Neural progenitor cell (in vitro differentiated cells): ENCODE measurements around the gene STEAP1B. TPM values are rescaled to one million over a fixed set of nuclear protein-coding genes. Genes with fewer than 3 reads are reported as not detected.

Experiments
- DNase-seq: peaks from one replicate; pipeline ENCODE4 v3.0.0-alpha.2; 2016; ENCODE audit warnings: low spot score
- H2AFZ ChIP-seq: fragments of 200-600 bp; sonication (generic); replicated peaks from 2 replicates; pipeline ENCODE4 v1.6.1; 2016; ENCODE audit warnings: antibody characterized with exemption
- H3F3A ChIP-seq: fragments of 200-600 bp; sonication (generic); 2 replicates; pipeline ENCODE4 v1.6.1; 2016; ENCODE audit warnings: antibody characterized with exemption, low read depth
- H3K27ac ChIP-seq: fragments of 200-600 bp; sonication (generic); 2 replicates; pipeline ENCODE4 v1.5.1; 2016; ENCODE audit warnings: mild to moderate bottlenecking
- H3K27me3 ChIP-seq: fragments of 200-600 bp; sonication (generic); 2 replicates; pipeline ENCODE4 v1.6.1; 2016; ENCODE audit warnings: mild to moderate bottlenecking, moderate library complexity
- H3K36me3 ChIP-seq: fragments of 200-600 bp; sonication (generic); 2 replicates; pipeline ENCODE4 v1.5.1; 2016
- H3K4me1 ChIP-seq: fragments of 200-600 bp; sonication (generic); 2 replicates; pipeline ENCODE4 v1.6.1; 2016; ENCODE audit warnings: mixed run types
- H3K4me2 ChIP-seq: fragments of 200-600 bp; sonication (generic); 2 replicates; pipeline ENCODE4 v1.6.1; 2016
- H3K4me3 ChIP-seq: fragments of 200-600 bp; sonication (generic); 2 replicates; pipeline ENCODE4 v1.5.1; 2016
- H3K79me2 ChIP-seq: fragments of 200-600 bp; sonication (generic); 2 replicates; pipeline ENCODE4 v1.6.1; 2016; ENCODE audit warnings: low read depth
- H3K9ac ChIP-seq: fragments of 200-600 bp; sonication (generic); 2 replicates; pipeline ENCODE4 v1.6.1; 2016
- H3K9me3 ChIP-seq: fragments of 200-600 bp; sonication (generic); 2 replicates; pipeline ENCODE4 v1.5.1; 2016; ENCODE audit warnings: low read depth
- H4K20me1 ChIP-seq: fragments of 200-600 bp; sonication (generic); 2 replicates; pipeline ENCODE4 v1.6.1; 2016; ENCODE audit warnings: low read depth
- H3K27ac Mint-ChIP-seq: 3 replicates; pipeline ENCODE4 v1.8.0; 2021; ENCODE audit warnings: mixed read lengths
- H3K27me3 Mint-ChIP-seq: 2 replicates; pipeline ENCODE4 v1.8.0; 2022; ENCODE audit warnings: low read depth, mild to moderate bottlenecking, inconsistent platforms, moderate library complexity, mixed read lengths; ENCODE audit not compliant: insufficient read depth
- H3K36me3 Mint-ChIP-seq: 3 replicates; pipeline ENCODE4 v1.8.0; 2021; ENCODE audit warnings: mixed read lengths
- H3K4me1 Mint-ChIP-seq: 3 replicates; pipeline ENCODE4 v1.8.0; 2021; ENCODE audit warnings: mixed read lengths
- H3K4me3 Mint-ChIP-seq: 3 replicates; pipeline ENCODE4 v1.8.0; 2021; ENCODE audit warnings: mild to moderate bottlenecking, moderate library complexity, mixed read lengths
- H3K9me3 Mint-ChIP-seq: 3 replicates; pipeline ENCODE4 v1.8.0; 2020; ENCODE audit warnings: mixed read lengths
- EZH2 ChIP-seq: fragments of 200-600 bp; sonication (generic); IDR thresholded peaks from 2 replicates; pipeline ENCODE4 v1.6.1; 2017; ENCODE audit warnings: antibody characterized with exemption, mild to moderate bottlenecking, moderate library complexity
- EZH2phosphoT487 ChIP-seq: fragments of 200-600 bp; sonication (generic); IDR thresholded peaks from 2 replicates; pipeline ENCODE4 v1.6.1; 2017; ENCODE audit warnings: antibody characterized with exemption
- total RNA-seq: library from RNA; depleted of rRNA; stranded (reverse); fragments of >200 nt; gene quantifications from 2 replicates; pipeline ENCODE4 v1.2.3, GENCODE V29; 2015; ENCODE audit warnings: low replicate concordance
- TF ChIP-seq, protein P1 (sequence below): fragments of 200-600 bp; sonication (generic); IDR thresholded peaks from 2 replicates; pipeline ENCODE4 v1.5.1; 2017; ENCODE audit warnings: antibody characterized with exemption, mild to moderate bottlenecking

STEAP1B gene
- total RNA-seq, 1 donor from 2014 or later = 1.6 TPM

DNA sequence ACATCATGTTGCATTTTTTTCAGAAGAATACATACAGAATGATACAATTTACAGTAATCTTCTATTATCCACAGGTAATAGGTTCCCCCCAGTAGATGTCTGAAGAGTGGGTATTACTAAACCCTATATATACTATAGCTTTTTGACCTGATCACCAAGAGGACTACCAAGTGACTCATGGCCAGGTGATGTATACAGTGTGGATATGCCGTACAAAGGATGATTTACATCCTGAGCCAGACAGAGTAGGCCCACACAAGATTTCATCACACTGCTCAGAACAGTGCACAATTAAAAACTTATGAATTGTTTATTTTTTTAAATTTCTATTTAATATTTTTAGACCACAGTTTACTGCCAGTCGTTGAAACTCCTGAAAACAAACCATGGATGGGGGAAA, 70.6 kb downstream of the STEAP1B start:
- H3K9ac ChIP-seq = no peak overlapping the region
- no peaks in the 10 kb centered on the region for H3K79me2 ChIP-seq
- H3K9me3 ChIP-seq = no peaks in the 10 kb centered on the region
- Mint-ChIP-seq H3K27me3 (peaks cover 2% of the 10 kb centered on the region), H3K36me3 (no peaks in the 10 kb centered on the region), H3K27ac (no peak overlapping the region), H3K4me3 (no peak overlapping the region), H3K4me1 (peaks cover 19% of the 10 kb centered on the region), H3K9me3 (no peaks in the 10 kb centered on the region)
- H4K20me1 ChIP-seq = no peaks in the 10 kb centered on the region
- H2AFZ ChIP-seq = no peak overlapping the region
- no peak for DNase-seq
- no peak overlapping the region for H3K27ac ChIP-seq
- no peak overlapping the region for H3K4me3 ChIP-seq
- peaks cover 16% of the 10 kb centered on the region for H3K4me1 ChIP-seq
- H3K27me3 ChIP-seq = no peaks in the 10 kb centered on the region
- peaks cover 9% of the 10 kb centered on the region for H3F3A ChIP-seq
- TF ChIP-seq EZH2phosphoT487 = no peak
- TF ChIP-seq, protein P1, sequence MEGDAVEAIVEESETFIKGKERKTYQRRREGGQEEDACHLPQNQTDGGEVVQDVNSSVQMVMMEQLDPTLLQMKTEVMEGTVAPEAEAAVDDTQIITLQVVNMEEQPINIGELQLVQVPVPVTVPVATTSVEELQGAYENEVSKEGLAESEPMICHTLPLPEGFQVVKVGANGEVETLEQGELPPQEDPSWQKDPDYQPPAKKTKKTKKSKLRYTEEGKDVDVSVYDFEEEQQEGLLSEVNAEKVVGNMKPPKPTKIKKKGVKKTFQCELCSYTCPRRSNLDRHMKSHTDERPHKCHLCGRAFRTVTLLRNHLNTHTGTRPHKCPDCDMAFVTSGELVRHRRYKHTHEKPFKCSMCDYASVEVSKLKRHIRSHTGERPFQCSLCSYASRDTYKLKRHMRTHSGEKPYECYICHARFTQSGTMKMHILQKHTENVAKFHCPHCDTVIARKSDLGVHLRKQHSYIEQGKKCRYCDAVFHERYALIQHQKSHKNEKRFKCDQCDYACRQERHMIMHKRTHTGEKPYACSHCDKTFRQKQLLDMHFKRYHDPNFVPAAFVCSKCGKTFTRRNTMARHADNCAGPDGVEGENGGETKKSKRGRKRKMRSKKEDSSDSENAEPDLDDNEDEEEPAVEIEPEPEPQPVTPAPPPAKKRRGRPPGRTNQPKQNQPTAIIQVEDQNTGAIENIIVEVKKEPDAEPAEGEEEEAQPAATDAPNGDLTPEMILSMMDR = no peak
- no peak for TF ChIP-seq EZH2
- no peaks in the 10 kb centered on the region for H3K36me3 ChIP-seq
- H3K4me2 ChIP-seq = no peak overlapping the region

- H3K4me3 ChIP-seq = no peak overlapping the region
- Mint-ChIP-seq H3K4me3 (no peak overlapping the region), H3K27me3 (peaks cover 2% of the 10 kb centered on the region), H3K4me1 (peaks cover 4% of the 10 kb centered on the region), H3K9me3 (no peaks in the 10 kb centered on the region), H3K36me3 (no peaks in the 10 kb centered on the region), H3K27ac (no peak overlapping the region)
- H3F3A ChIP-seq = no peaks in the 10 kb centered on the region
- DNase-seq = no peak
- TF ChIP-seq EZH2phosphoT487 (no peak), EZH2 (no peak)
- TF ChIP-seq, protein P1 = no peak
- H3K4me1 ChIP-seq = peaks cover 3% of the 10 kb centered on the region
- H3K79me2 ChIP-seq = no peaks in the 10 kb centered on the region
- no peaks in the 10 kb centered on the region for H3K27me3 ChIP-seq
- no peaks in the 10 kb centered on the region for H4K20me1 ChIP-seq
- no peak overlapping the region for H3K9ac ChIP-seq
- H3K4me2 ChIP-seq = no peak overlapping the region
- H2AFZ ChIP-seq = no peak overlapping the region
- H3K36me3 ChIP-seq = no peaks in the 10 kb centered on the region
- H3K27ac ChIP-seq = no peak overlapping the region
- no peaks in the 10 kb centered on the region for H3K9me3 ChIP-seq
Observed at GRCh38 chr7:22427855-22428254, 72.1 kb downstream of the STEAP1B start.

DNA sequence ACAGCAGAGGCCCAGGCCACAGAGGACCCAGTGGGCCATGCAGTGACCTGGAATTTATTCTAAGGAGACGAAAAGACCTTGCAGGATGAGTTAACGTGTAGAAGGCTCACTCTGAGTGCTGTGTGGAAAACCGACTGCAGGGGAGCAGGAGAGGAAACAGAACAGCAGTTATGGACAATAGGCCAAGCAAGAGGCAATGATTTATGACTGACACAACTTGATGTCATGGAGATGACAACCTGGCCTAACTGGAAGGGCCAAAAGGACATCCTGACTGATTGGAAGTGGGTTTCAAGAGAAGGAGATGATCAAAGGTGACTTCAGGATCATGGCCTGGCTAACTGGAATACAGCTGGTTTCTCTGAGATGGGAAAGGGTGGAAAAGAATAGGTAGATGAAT, 72.9 kb downstream of the STEAP1B start:
- no peak for DNase-seq
- no peaks in the 10 kb centered on the region for H3K9me3 Mint-ChIP-seq
- H3K4me3 ChIP-seq = no peak overlapping the region
- no peak overlapping the region for H3K27ac Mint-ChIP-seq
- no peak overlapping the region for H3K27ac ChIP-seq
- no peaks in the 10 kb centered on the region for H3K9me3 ChIP-seq
- H3K9ac ChIP-seq = no peak overlapping the region
- H3F3A ChIP-seq = no peaks in the 10 kb centered on the region
- no peaks in the 10 kb centered on the region for H3K36me3 ChIP-seq
- no peaks in the 10 kb centered on the region for H3K4me1 Mint-ChIP-seq
- H3K27me3 Mint-ChIP-seq = peaks cover 2% of the 10 kb centered on the region
- no peaks in the 10 kb centered on the region for H3K4me1 ChIP-seq
- TF ChIP-seq EZH2phosphoT487 (no peak), EZH2 (no peak)
- TF ChIP-seq, protein P1 = no peak
- no peak overlapping the region for H3K4me2 ChIP-seq
- H4K20me1 ChIP-seq = no peaks in the 10 kb centered on the region
- no peak overlapping the region for H3K4me3 Mint-ChIP-seq
- no peaks in the 10 kb centered on the region for H3K27me3 ChIP-seq
- no peak overlapping the region for H2AFZ ChIP-seq
- no peaks in the 10 kb centered on the region for H3K79me2 ChIP-seq
- no peaks in the 10 kb centered on the region for H3K36me3 Mint-ChIP-seq
